ENCODE measurements around the gene TFPI.
"Not testable (repeated sequence)": the region's sequence is repeated elsewhere in the genome, so short reads cannot be mapped to it uniquely, and the experiment has no call there.

TFPI gene

GRCh38 chr2:187527262-187527661, 27.0 kb downstream of the TFPI start:
- DNase-seq, result no peak

- DNase-seq, result no peak
These were observed 27.4 kb downstream of the TFPI start for GRCh38 chr2:187526792-187527191.

- DNase-seq, result no peak
These were observed 28.9 kb downstream of the TFPI start for GRCh38 chr2:187525163-187525900.

- DNase-seq, result no peak
These were observed 30.9 kb downstream of the TFPI start for GRCh38 chr2:187523325-187523724.

GRCh38 chr2:187520121-187520624, 34.1 kb downstream of the TFPI start:
- DNase-seq, result no peak

GRCh38 chr2:187519419-187520120, 34.7 kb downstream of the TFPI start:
- DNase-seq, result no peak

- DNase-seq, result not testable (repeated sequence)
These were observed 36.4 kb downstream of the TFPI start for GRCh38 chr2:187517750-187518361.

GRCh38 chr2:187516630-187517510, 37.4 kb downstream of the TFPI start:
- DNase-seq, result not testable (repeated sequence)

- no peak for DNase-seq
These were observed 39.3 kb downstream of the TFPI start for GRCh38 chr2:187514930-187515329.

- DNase-seq, result not testable (repeated sequence)
These were observed 39.9 kb downstream of the TFPI start for GRCh38 chr2:187514235-187514829.

GRCh38 chr2:187513460-187514234, 40.6 kb downstream of the TFPI start:
- not testable (repeated sequence) for DNase-seq

GRCh38 chr2:187511356-187512315, 42.6 kb downstream of the TFPI start:
- DNase-seq, result no peak

GRCh38 chr2:187510419-187511355, 43.5 kb downstream of the TFPI start:
- DNase-seq, result not testable (repeated sequence)

- DNase-seq, result no peak
These were observed 44.4 kb downstream of the TFPI start for GRCh38 chr2:187509667-187510417.

- DNase-seq, result no peak
These were observed 47.8 kb downstream of the TFPI start for GRCh38 chr2:187506416-187506815.

- no peak for DNase-seq
These were observed 49.1 kb downstream of the TFPI start for GRCh38 chr2:187505065-187505672.

GRCh38 chr2:187504312-187504921, 49.8 kb downstream of the TFPI start:
- no peak for DNase-seq
